Skeletal muscle satellite cell (primary cell): ENCODE results near the gene ZGPAT.

Experiments used
- H3K27me3 ChIP-seq: 2 replicates; pipeline ENCODE4 v1.7.0; 2013; ENCODE audit warnings: low read length; ENCODE audit not compliant: control insufficient read depth, insufficient read depth
- H3K36me3 ChIP-seq: 2 replicates; pipeline ENCODE4 v1.7.0; 2013; ENCODE audit warnings: mild to moderate bottlenecking, control low read depth, low read length; ENCODE audit not compliant: insufficient read depth
- H3K4me1 ChIP-seq: 2 replicates; pipeline ENCODE4 v1.7.0; 2013; ENCODE audit warnings: low read length; ENCODE audit not compliant: control insufficient read depth, insufficient read depth
- H3K4me2 ChIP-seq: 2 replicates; pipeline ENCODE4 v1.7.0; 2013; ENCODE audit warnings: mild to moderate bottlenecking, low read length
- H3K4me3 ChIP-seq: 2 replicates; pipeline ENCODE4 v1.7.0; 2013; ENCODE audit warnings: low read length
- H3K9ac ChIP-seq: 2 replicates; pipeline ENCODE4 v1.7.0; 2013; ENCODE audit warnings: mild to moderate bottlenecking, low read depth, low read length, moderate library complexity
- H3K9me3 ChIP-seq: replicated peaks from 2 replicates; pipeline ENCODE4 v1.7.0; 2013; ENCODE audit warnings: mild to moderate bottlenecking, control low read depth, low read length

ZGPAT gene

GRCh38 chr20:63755933-63756647 lies 48.3 kb downstream of the ZGPAT start:
- Histone ChIP-seq H3K9me3 (no peaks in the 10 kb centered on the region), H3K4me1 (no peaks in the 10 kb centered on the region), H3K9ac (no peak overlapping the region)

GRCh38 chr20:63756648-63756991 lies 48.8 kb downstream of the ZGPAT start:
- Histone ChIP-seq H3K4me3 (no peak overlapping the region), H3K27me3 (no peaks in the 10 kb centered on the region), H3K36me3 (no peaks in the 10 kb centered on the region), H3K9ac (no peak overlapping the region), H3K4me1 (no peaks in the 10 kb centered on the region), H3K9me3 (no peaks in the 10 kb centered on the region), H3K4me2 (no peak overlapping the region)

More at GRCh38 chr20:63755933-63756647, 48.3 kb downstream of the ZGPAT start:
- Histone ChIP-seq H3K27me3 (no peaks in the 10 kb centered on the region), H3K36me3 (no peaks in the 10 kb centered on the region), H3K4me2 (no peak overlapping the region), H3K4me3 (no peak overlapping the region)

GRCh38 chr20:63758152-63758551 lies 50.3 kb downstream of the ZGPAT start:
- Histone ChIP-seq H3K4me1 (no peaks in the 10 kb centered on the region), H3K9me3 (no peaks in the 10 kb centered on the region), H3K4me2 (no peak overlapping the region), H3K4me3 (no peak overlapping the region), H3K36me3 (no peaks in the 10 kb centered on the region), H3K27me3 (no peaks in the 10 kb centered on the region), H3K9ac (no peak overlapping the region)

GRCh38 chr20:63759377-63759901 lies 51.6 kb downstream of the ZGPAT start:
- no peaks in the 10 kb centered on the region for H3K9me3 ChIP-seq
- no peaks in the 10 kb centered on the region for H3K4me1 ChIP-seq
- H3K27me3 ChIP-seq: no peaks in the 10 kb centered on the region

GRCh38 chr20:63765082-63765873 lies 57.4 kb downstream of the ZGPAT start:
- Histone ChIP-seq H3K4me2 (no peak overlapping the region), H3K9me3 (no peaks in the 10 kb centered on the region), H3K9ac (no peak overlapping the region), H3K4me3 (no peak overlapping the region), H3K36me3 (no peaks in the 10 kb centered on the region), H3K27me3 (peaks cover 19% of the 10 kb centered on the region), H3K4me1 (no peaks in the 10 kb centered on the region)

More at GRCh38 chr20:63759377-63759901, 51.6 kb downstream of the ZGPAT start:
- no peak overlapping the region for H3K9ac ChIP-seq
- H3K4me2 ChIP-seq: no peak overlapping the region
- no peaks in the 10 kb centered on the region for H3K36me3 ChIP-seq
- no peak overlapping the region for H3K4me3 ChIP-seq

GRCh38 chr20:63765902-63766301 lies 58.1 kb downstream of the ZGPAT start:
- H3K9ac ChIP-seq: no peak overlapping the region
- no peaks in the 10 kb centered on the region for H3K36me3 ChIP-seq
- H3K4me3 ChIP-seq: no peak overlapping the region
- no peaks in the 10 kb centered on the region for H3K9me3 ChIP-seq
- H3K27me3 ChIP-seq: peaks cover 19% of the 10 kb centered on the region
- H3K4me2 ChIP-seq: no peak overlapping the region
- H3K4me1 ChIP-seq: no peaks in the 10 kb centered on the region

GRCh38 chr20:63766695-63767426 lies 59.0 kb downstream of the ZGPAT start:
- Histone ChIP-seq H3K4me1 (no peaks in the 10 kb centered on the region), H3K27me3 (peaks cover 19% of the 10 kb centered on the region), H3K9me3 (no peaks in the 10 kb centered on the region), H3K36me3 (no peaks in the 10 kb centered on the region), H3K9ac (no peak overlapping the region), H3K4me2 (no peak overlapping the region), H3K4me3 (no peak overlapping the region)

GRCh38 chr20:63767456-63767855 lies 59.6 kb downstream of the ZGPAT start:
- Histone ChIP-seq H3K27me3 (peaks cover 19% of the 10 kb centered on the region), H3K9me3 (no peaks in the 10 kb centered on the region), H3K4me3 (no peak overlapping the region), H3K4me2 (no peak overlapping the region), H3K9ac (no peak overlapping the region), H3K36me3 (no peaks in the 10 kb centered on the region), H3K4me1 (no peaks in the 10 kb centered on the region)

GRCh38 chr20:63767886-63768285 lies 60.0 kb downstream of the ZGPAT start:
- Histone ChIP-seq H3K27me3 (peaks cover 19% of the 10 kb centered on the region), H3K4me1 (no peaks in the 10 kb centered on the region), H3K4me3 (no peak overlapping the region), H3K9ac (no peak overlapping the region), H3K9me3 (no peaks in the 10 kb centered on the region), H3K4me2 (no peak overlapping the region), H3K36me3 (no peaks in the 10 kb centered on the region)

- Histone ChIP-seq H3K4me1 (no peaks in the 10 kb centered on the region), H3K27me3 (peaks cover 19% of the 10 kb centered on the region), H3K4me2 (no peak overlapping the region), H3K4me3 (no peak overlapping the region), H3K36me3 (no peaks in the 10 kb centered on the region), H3K9me3 (no peaks in the 10 kb centered on the region), H3K9ac (no peak overlapping the region)
These were observed 61.0 kb downstream of the ZGPAT start for GRCh38 chr20:63768591-63769515.
